ENCODE results near the gene FMN2.

GRCh38 chr1:240486611-240487010 is 394.9 kb downstream of the FMN2 start:
- TF ChIP-seq CTCF (IDR thresholded peaks at IDR 0.05) (no peak), POLR2A (IDR thresholded peaks at IDR 0.05) (no peak)

Measured in Peyer's patch (tissue), 4 donors.